IPS DF 6.9 (cell line): ENCODE measurements around the gene PTPN13.
A peak's percentile ranks its signal among the peaks of the same experiment; 100 is the strongest.

Source experiments
- DNase-seq: peaks from one replicate; pipeline ENCODE4 v3.0.0-alpha.2; 2013; ENCODE audit warnings: low read depth, low spot score
- H3K27ac ChIP-seq: one replicate; pipeline ENCODE4 v1.5.1; 2013; ENCODE audit warnings: low read length, control low read depth
- H3K27me3 ChIP-seq: 2 replicates; pipeline ENCODE4 v1.6.1; 2013; ENCODE audit warnings: mild to moderate bottlenecking, low read length; ENCODE audit not compliant: control insufficient read depth, insufficient read depth
- H3K36me3 ChIP-seq: 2 replicates; pipeline ENCODE4 v1.6.1; 2013; ENCODE audit warnings: low read length; ENCODE audit not compliant: control insufficient read depth, insufficient read depth
- H3K4me1 ChIP-seq: 2 replicates; pipeline ENCODE4 v1.6.1; 2013; ENCODE audit warnings: low read length; ENCODE audit not compliant: control insufficient read depth, insufficient read depth
- H3K4me3 ChIP-seq: 2 replicates; pipeline ENCODE4 v1.5.1; 2013; ENCODE audit warnings: mild to moderate bottlenecking, low read length
- H3K9me3 ChIP-seq: 2 replicates; pipeline ENCODE4 v1.6.1; 2013; ENCODE audit warnings: low read length, inconsistent platforms; ENCODE audit not compliant: control insufficient read depth, insufficient read depth
- WGBS: extraction: QIAGEN DNeasy Blood & Tissue Kit; methylation state at CpG from one replicate; pipeline ENCODE4 v1.1.7; 2013; ENCODE audit warnings: mixed read lengths, missing lambda C conversion rate; ENCODE audit not compliant: insufficient read length, insufficient coverage; 5-methylcytosine and 5-hydroxymethylcytosine counted together

The PTPN13 gene

GRCh38 chr4:86593688-86594558 lies at the start of gene PTPN13:
Gene PTPN13, plus strand, starts transcription at chr4:86594315. Its CDS starts 40,942 bp downstream, at chr4:86635257.
- DNase-seq: peak; percentile 99
- Histone ChIP-seq H3K4me3 (peak within 1 kb of the TSS; percentile 48; the same call in 1 of the 2 replicates), H3K4me1 (no peaks in the 10 kb centered on the region), H3K9me3 (no peaks in the 10 kb centered on the region), H3K36me3 (no peaks in the 10 kb centered on the region), H3K27me3 (no peaks in the 10 kb centered on the region), H3K27ac (no peak within 1 kb of the TSS)
- no CpG with 5 or more reads among the region's 60 CpGs for WGBS

GRCh38 chr4:86547140-86547539 lies 47.0 kb upstream of the PTPN13 start:
- H3K9me3 ChIP-seq: no peaks in the 10 kb centered on the region
- H3K27ac ChIP-seq: no peak overlapping the region
- no CpG with 5 or more reads among the region's 22 CpGs for WGBS
- H3K27me3 ChIP-seq: no peaks in the 10 kb centered on the region
- no peak overlapping the region for H3K4me3 ChIP-seq
- no peaks in the 10 kb centered on the region for H3K4me1 ChIP-seq
- H3K36me3 ChIP-seq: no peaks in the 10 kb centered on the region
- DNase-seq: no peak

GRCh38 chr4:86549163-86549788 lies 44.8 kb upstream of the PTPN13 start:
- H3K27ac ChIP-seq: no peak overlapping the region
- H3K36me3 ChIP-seq: no peaks in the 10 kb centered on the region
- no peak for DNase-seq
- H3K27me3 ChIP-seq: no peaks in the 10 kb centered on the region
- no peaks in the 10 kb centered on the region for H3K9me3 ChIP-seq
- H3K4me1 ChIP-seq: no peaks in the 10 kb centered on the region
- no peak overlapping the region for H3K4me3 ChIP-seq
- no CpG with 5 or more reads among the region's 4 CpGs for WGBS

GRCh38 chr4:86551387-86551786 lies 42.7 kb upstream of the PTPN13 start:
- Histone ChIP-seq H3K27me3 (no peaks in the 10 kb centered on the region), H3K36me3 (no peaks in the 10 kb centered on the region), H3K27ac (no peak overlapping the region), H3K4me3 (no peak overlapping the region), H3K4me1 (no peaks in the 10 kb centered on the region), H3K9me3 (no peaks in the 10 kb centered on the region)
- no peak for DNase-seq
- no CpG with 5 or more reads among the region's 2 CpGs for WGBS

GRCh38 chr4:86554646-86555045 lies 39.5 kb upstream of the PTPN13 start:
- Histone ChIP-seq H3K27ac (no peak overlapping the region), H3K9me3 (no peaks in the 10 kb centered on the region), H3K4me1 (no peaks in the 10 kb centered on the region), H3K36me3 (no peaks in the 10 kb centered on the region), H3K4me3 (no peak overlapping the region), H3K27me3 (no peaks in the 10 kb centered on the region)
- DNase-seq: no peak

GRCh38 chr4:86556791-86557415 lies 37.2 kb upstream of the PTPN13 start:
- Histone ChIP-seq H3K27ac (no peak overlapping the region), H3K36me3 (no peaks in the 10 kb centered on the region), H3K4me3 (no peak overlapping the region)

GRCh38 chr4:86557526-86557925 lies 36.6 kb upstream of the PTPN13 start:
- Histone ChIP-seq H3K4me3 (no peak overlapping the region), H3K9me3 (no peaks in the 10 kb centered on the region), H3K27ac (no peak overlapping the region), H3K27me3 (no peaks in the 10 kb centered on the region), H3K36me3 (no peaks in the 10 kb centered on the region), H3K4me1 (no peaks in the 10 kb centered on the region)
- DNase-seq: no peak
- no CpG with 5 or more reads among the region's 1 CpG for WGBS

More at GRCh38 chr4:86556791-86557415, 37.2 kb upstream of the PTPN13 start:
- H3K9me3 ChIP-seq: no peaks in the 10 kb centered on the region
- DNase-seq: no peak
- H3K27me3 ChIP-seq: no peaks in the 10 kb centered on the region
- H3K4me1 ChIP-seq: no peaks in the 10 kb centered on the region

- no peak overlapping the region for H3K4me3 ChIP-seq
These were observed 35.9 kb upstream of the PTPN13 start for GRCh38 chr4:86558258-86558657.

GRCh38 chr4:86558797-86559196 lies 35.3 kb upstream of the PTPN13 start:
- Histone ChIP-seq H3K36me3 (no peaks in the 10 kb centered on the region), H3K4me1 (no peaks in the 10 kb centered on the region; the same call in 1 of the 2 replicates), H3K27me3 (no peaks in the 10 kb centered on the region), H3K9me3 (no peaks in the 10 kb centered on the region), H3K4me3 (no peak overlapping the region), H3K27ac (no peak overlapping the region)
- DNase-seq: no peak
- WGBS: no CpG with 5 or more reads among the region's 1 CpG

More at GRCh38 chr4:86558258-86558657, 35.9 kb upstream of the PTPN13 start:
- H3K27ac ChIP-seq: no peak overlapping the region
- H3K36me3 ChIP-seq: no peaks in the 10 kb centered on the region
- DNase-seq: no peak
- H3K27me3 ChIP-seq: no peaks in the 10 kb centered on the region
- H3K4me1 ChIP-seq: no peaks in the 10 kb centered on the region; the same call in 1 of the 2 replicates
- H3K9me3 ChIP-seq: no peaks in the 10 kb centered on the region
- no CpG with 5 or more reads among the region's 5 CpGs for WGBS

GRCh38 chr4:86560447-86560846 lies 33.7 kb upstream of the PTPN13 start:
- WGBS: no CpG with 5 or more reads among the region's 2 CpGs
- no peaks in the 10 kb centered on the region for H3K9me3 ChIP-seq
- no peaks in the 10 kb centered on the region; the same call in 1 of the 2 replicates for H3K4me1 ChIP-seq
- H3K27me3 ChIP-seq: no peaks in the 10 kb centered on the region
- H3K36me3 ChIP-seq: no peaks in the 10 kb centered on the region
- no peak overlapping the region for H3K4me3 ChIP-seq
- no peak overlapping the region for H3K27ac ChIP-seq
- no peak for DNase-seq
